GM12891 (cell line): ENCODE data around the gene PIP4K2B.

ENCODE experiments used
- POLR2A ChIP-seq: IDR thresholded peaks from 2 replicates; pipeline ENCODE4 v1.6.1; 2011; ENCODE audit warnings: low read depth, low read length, control low read depth
- POLR2AphosphoS5 ChIP-seq: IDR thresholded peaks from 2 replicates; pipeline ENCODE4 v1.6.1; 2011; ENCODE audit warnings: low read depth, low read length, control low read depth
- POU2F2 ChIP-seq: IDR thresholded peaks from 2 replicates; pipeline ENCODE4 v1.6.1; 2011; ENCODE audit warnings: low read depth, mild to moderate bottlenecking, control low read depth, low read length, moderate library complexity
- TAF1 ChIP-seq: IDR thresholded peaks from 2 replicates; pipeline ENCODE4 v1.6.1; 2011; ENCODE audit warnings: low read depth, low read length, control low read depth

DNA sequence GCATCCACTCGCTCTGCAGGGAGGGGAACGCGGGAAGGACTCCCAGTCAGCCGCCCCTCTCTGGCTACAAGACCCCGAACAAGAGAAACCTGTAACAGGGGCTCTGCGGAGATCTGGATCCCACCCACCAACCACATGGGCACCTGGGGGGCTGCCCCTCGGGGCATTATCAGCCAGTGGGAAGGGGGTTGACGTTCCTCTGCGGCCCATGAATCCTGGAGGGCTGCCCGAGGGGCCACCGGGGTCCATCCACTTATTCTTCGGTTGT is 49.4 kb downstream of the PIP4K2B start:
- TF ChIP-seq POLR2A (no peak), POLR2AphosphoS5 (no peak), POU2F2 (no peak), TAF1 (no peak)
